GM21723 (cell line): ENCODE measurements around the gene RSPH10B.
"Not testable (repeated sequence)": the region's sequence is repeated elsewhere in the genome, so short reads cannot be mapped to it uniquely, and the experiment has no call there.

Experiments used
- ATAC-seq: cut with Tn5 transposase; IDR thresholded peaks from one replicate; pipeline ENCODE4 v1.9.1; 2021; ENCODE audit warnings: mild to moderate bottlenecking, moderate library complexity; ENCODE audit not compliant: unreplicated experiment

Gene RSPH10B

DNA sequence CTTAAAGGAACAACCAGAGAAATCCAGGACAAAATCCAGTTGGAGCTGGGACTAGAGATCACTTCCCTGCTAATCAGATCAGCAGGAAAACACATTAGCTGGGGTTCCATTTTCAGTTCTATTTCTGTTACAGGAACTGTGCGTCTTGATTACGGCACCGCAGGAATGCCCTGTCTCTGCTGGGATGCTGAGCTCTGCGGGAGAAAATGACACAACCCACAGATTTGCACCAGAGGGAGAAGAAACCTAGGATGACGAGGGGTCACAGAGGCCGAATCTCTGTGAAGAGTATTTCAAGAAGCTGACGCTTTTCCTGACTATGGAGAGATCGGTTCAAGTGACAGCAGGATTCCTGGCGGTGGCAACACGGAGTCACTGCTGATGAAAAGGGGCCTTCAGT lies 40.2 kb downstream of the RSPH10B start:
- ATAC-seq: not testable (repeated sequence)

DNA sequence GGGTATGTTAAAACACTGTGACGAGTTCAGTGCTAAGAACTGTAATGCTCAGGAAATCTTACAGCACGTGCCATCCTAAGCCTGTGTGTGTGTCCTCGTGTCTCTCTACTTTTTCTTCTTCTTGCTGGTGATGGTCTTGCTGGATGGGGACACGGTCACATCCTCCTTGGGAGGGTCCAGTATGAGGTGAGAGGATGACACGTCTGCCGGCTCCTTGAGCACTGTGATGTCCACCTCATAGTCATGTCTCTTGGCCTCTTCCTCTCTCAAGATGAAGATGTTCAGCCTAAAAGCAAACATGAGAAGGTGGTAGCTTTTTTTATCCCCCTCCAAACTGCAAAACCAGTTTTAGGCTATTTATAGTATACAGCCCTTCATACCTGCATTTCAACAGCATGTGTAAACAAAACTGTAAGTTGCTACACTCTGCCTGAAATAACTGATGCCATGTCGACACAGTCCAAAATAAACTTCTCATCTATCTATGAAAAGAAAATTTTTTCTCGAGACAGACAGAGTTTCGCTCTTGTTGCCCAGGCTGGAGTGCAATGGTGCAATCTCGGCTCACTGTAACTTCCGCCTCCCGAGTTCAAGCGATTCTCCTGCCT lies 44.1 kb downstream of the RSPH10B start:
- not testable (repeated sequence) for ATAC-seq

- not testable (repeated sequence) for ATAC-seq
Measured at GRCh38 chr7:5924630-5925029, 45.9 kb downstream of the RSPH10B start.

GRCh38 chr7:5924180-5924579 lies 46.3 kb downstream of the RSPH10B start:
- not testable (repeated sequence) for ATAC-seq

GRCh38 chr7:5916529-5916928 lies 54.0 kb downstream of the RSPH10B start:
- ATAC-seq: not testable (repeated sequence)

GRCh38 chr7:5908835-5909234 lies 61.7 kb downstream of the RSPH10B start:
- not testable (repeated sequence) for ATAC-seq

GRCh38 chr7:5904726-5905125 lies 65.8 kb downstream of the RSPH10B start:
- ATAC-seq: not testable (repeated sequence)

GRCh38 chr7:5903002-5903401 lies 67.5 kb downstream of the RSPH10B start:
- not testable (repeated sequence) for ATAC-seq

DNA sequence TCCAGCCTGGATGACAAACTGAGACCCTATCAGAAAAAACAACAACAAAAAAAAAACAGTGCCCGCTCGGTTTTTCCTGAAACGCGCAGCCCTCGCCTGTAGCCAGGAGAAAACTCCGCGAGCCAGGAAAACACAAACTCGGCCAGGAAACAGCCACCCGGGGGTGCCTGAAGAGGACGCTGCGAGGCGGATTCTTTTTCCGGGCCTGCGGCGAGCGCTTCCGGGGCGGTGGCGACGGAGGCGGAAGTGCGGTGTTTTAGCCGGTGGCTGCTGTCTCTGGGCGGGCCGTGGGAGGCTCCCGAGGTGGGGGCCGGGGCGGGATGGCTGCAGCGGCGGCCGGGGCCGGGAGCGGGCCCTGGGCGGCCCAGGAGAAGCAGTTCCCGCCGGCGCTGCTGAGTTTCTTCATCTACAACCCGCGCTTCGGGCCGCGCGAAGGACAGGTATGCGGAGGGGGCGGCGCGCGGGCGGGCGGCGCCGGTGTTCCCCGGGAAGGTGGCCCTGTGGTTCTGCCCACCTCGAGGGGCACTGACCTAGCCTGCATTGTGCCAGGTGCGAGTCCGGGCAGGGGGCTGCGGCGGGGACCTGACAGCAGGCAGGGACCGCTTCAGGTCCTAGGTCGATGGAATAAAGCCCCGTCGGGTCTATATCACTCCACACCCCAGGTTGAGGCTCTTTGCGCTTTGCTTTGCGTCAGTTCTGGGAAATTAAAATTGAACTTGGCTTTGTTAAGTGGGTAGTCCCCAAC lies 71.8 kb downstream of the RSPH10B start, which contains the start of gene CCZ1:
CCZ1 (plus strand) TSS at position 254 of the 745 bp plus-strand sequence; CDS start at position 321, 67 bp downstream.
- peak; percentile 94 for ATAC-seq

GRCh38 chr7:5897369-5897919 lies 73.0 kb downstream of the RSPH10B start:
- not testable (repeated sequence) for ATAC-seq

- ATAC-seq: no peak
Measured at GRCh38 chr7:5892498-5892897, 78.0 kb downstream of the RSPH10B start.

GRCh38 chr7:5890244-5890643 lies 80.2 kb downstream of the RSPH10B start:
- not testable (repeated sequence) for ATAC-seq

- ATAC-seq: not testable (repeated sequence)
Measured at GRCh38 chr7:5888021-5888420, 82.5 kb downstream of the RSPH10B start.

- not testable (repeated sequence) for ATAC-seq
Measured at GRCh38 chr7:5884431-5884830, 86.1 kb downstream of the RSPH10B start.

DNA sequence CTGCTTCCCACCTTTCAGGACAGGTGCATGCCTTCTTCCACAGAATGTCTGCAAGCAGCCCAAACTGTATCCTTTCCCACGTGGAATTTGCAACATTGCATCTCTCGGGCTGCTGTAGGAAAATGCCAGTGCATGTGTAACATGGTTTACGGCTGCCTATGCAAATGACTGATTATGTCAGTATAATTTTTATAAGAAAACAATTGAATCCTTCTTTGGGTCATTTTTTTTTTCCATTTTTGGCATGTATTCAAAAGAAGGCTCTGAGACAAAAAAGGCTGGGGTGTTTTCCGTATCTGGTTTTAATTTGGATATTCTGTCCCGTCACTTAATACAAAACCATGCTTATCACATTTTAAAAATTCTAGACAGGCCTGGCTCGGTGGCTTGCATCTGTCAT lies 90.4 kb downstream of the RSPH10B start:
- ATAC-seq: not testable (repeated sequence)

- ATAC-seq: not testable (repeated sequence)
Measured at GRCh38 chr7:5879591-5879990, 90.9 kb downstream of the RSPH10B start.
